RCC 7860 (cell line): ENCODE measurements around the gene VAX1.
"Not testable (repeated sequence)": the region's sequence is repeated elsewhere in the genome, so short reads cannot be mapped to it uniquely, and the experiment has no call there.

ENCODE experiments used
- DNase-seq: peaks from one replicate; pipeline ENCODE4 v3.0.0-alpha.2; 2015; ENCODE audit warnings: low spot score
- FAIRE-seq: peaks from 2 replicates; lab custom pipeline; 2012; peaks lifted over from hg19 to GRCh38; lab: Jason Lieb, UNC

Gene VAX1

GRCh38 chr10:117137911-117138642 is at the start of gene VAX1:
Gene VAX1, minus strand, starts transcription at chr10:117138270. Its CDS starts 214 bp downstream, at chr10:117138056.
- FAIRE-seq = no peak
- no peak for DNase-seq

GRCh38 chr10:117186832-117187615 is 49.0 kb upstream of the VAX1 start:
- FAIRE-seq (no peak), DNase-seq (no peak)

- FAIRE-seq, DNase-seq: not testable (repeated sequence)
Measured at GRCh38 chr10:117185817-117186216, 47.7 kb upstream of the VAX1 start.

GRCh38 chr10:117184821-117185220 is 46.8 kb upstream of the VAX1 start:
- DNase-seq (no peak), FAIRE-seq (no peak)

GRCh38 chr10:117184296-117184695 is 46.2 kb upstream of the VAX1 start:
- FAIRE-seq (no peak), DNase-seq (no peak)

- no peak for FAIRE-seq
- no peak for DNase-seq
Measured at GRCh38 chr10:117178190-117178589, 40.1 kb upstream of the VAX1 start.

GRCh38 chr10:117175901-117176534 is 37.9 kb upstream of the VAX1 start:
- FAIRE-seq (peak; percentile 36), DNase-seq (peak; percentile 52)

- FAIRE-seq (no peak), DNase-seq (no peak)
Measured at GRCh38 chr10:117175215-117175900, 37.3 kb upstream of the VAX1 start.

- DNase-seq (peak; percentile 49), FAIRE-seq (no peak)
Measured at GRCh38 chr10:117174439-117175214, 36.6 kb upstream of the VAX1 start.

GRCh38 chr10:117170244-117170643 is 32.2 kb upstream of the VAX1 start:
- FAIRE-seq (no peak), DNase-seq (no peak)

GRCh38 chr10:117169480-117169879 is 31.4 kb upstream of the VAX1 start:
- DNase-seq (no peak), FAIRE-seq (no peak)

- FAIRE-seq = no peak
- DNase-seq = no peak
Measured at GRCh38 chr10:117168729-117169128, 30.7 kb upstream of the VAX1 start.

- DNase-seq (no peak), FAIRE-seq (no peak)
Measured at GRCh38 chr10:117167789-117168674, 30.0 kb upstream of the VAX1 start.

- FAIRE-seq = no peak
- DNase-seq = no peak
Measured at GRCh38 chr10:117167346-117167788, 29.3 kb upstream of the VAX1 start.

GRCh38 chr10:117166418-117167345 is 28.6 kb upstream of the VAX1 start:
- no peak for FAIRE-seq

GRCh38 chr10:117165538-117166417 is 27.7 kb upstream of the VAX1 start:
- no peak for FAIRE-seq
- no peak for DNase-seq

More at GRCh38 chr10:117166418-117167345, 28.6 kb upstream of the VAX1 start:
- no peak for DNase-seq
